Measurements from ENCODE around the gene GINM1. TPM values are rescaled to one million over a fixed set of nuclear protein-coding genes. Genes with fewer than 3 reads are reported as not detected.

GINM1 gene
- total RNA-seq, 4 donors from 2014 or later, result 37.3 to 49.0 (median 43.7) TPM

- 88 to 89% methylated on average over 5 of the region's 5 CpGs for WGBS, 2 donors
- intact Hi-C loops (cut with DNase I; ENCODE audit: low total_unique reads), result no loop called here
These were observed 14.7 kb downstream of the GINM1 start for GRCh38 chr6:149580880-149581279.

GRCh38 chr6:149581349-149581748 is 15.2 kb downstream of the GINM1 start:
- 97% methylated on average over 5 of the region's 5 CpGs for WGBS, 2 donors
- no peak for TF ChIP-seq POLR2A (IDR thresholded peaks at IDR 0.05)
- TF ChIP-seq CTCF (IDR thresholded peaks at IDR 0.05), result no peak
- H3K4me3 ChIP-seq (ENCODE audit: low read depth, poor library complexity, severe bottlenecking), result no peak overlapping the region
- intact Hi-C loops (cut with DNase I; ENCODE audit: low total_unique reads), result no loop called here
- DNase-seq (ENCODE audit: low spot score in 2 of 2), result no peak

More at GRCh38 chr6:149580880-149581279, 14.7 kb downstream of the GINM1 start:
- TF ChIP-seq CTCF (IDR thresholded peaks at IDR 0.05) (no peak), POLR2A (IDR thresholded peaks at IDR 0.05) (no peak)
- DNase-seq (ENCODE audit: low spot score in 2 of 2), result no peak
- H3K4me3 ChIP-seq (ENCODE audit: low read depth, poor library complexity, severe bottlenecking), result no peak overlapping the region

GRCh38 chr6:149586149-149586548 is 20.0 kb downstream of the GINM1 start:
- TF ChIP-seq POLR2A (IDR thresholded peaks at IDR 0.05), result no peak
- TF ChIP-seq CTCF (IDR thresholded peaks at IDR 0.05), result no peak
- H3K4me3 ChIP-seq (ENCODE audit: low read depth, poor library complexity, severe bottlenecking), result no peak overlapping the region
- DNase-seq (ENCODE audit: low spot score in 2 of 2), result no peak
- WGBS, 2 donors, result 92 to 94% methylated on average over 2 of the region's 2 CpGs
- intact Hi-C loops (cut with DNase I; ENCODE audit: low total_unique reads), result no loop called here

GRCh38 chr6:149592983-149593382 is 26.8 kb downstream of the GINM1 start:
- TF ChIP-seq CTCF (IDR thresholded peaks at IDR 0.05) (no peak), POLR2A (IDR thresholded peaks at IDR 0.05) (no peak)
- H3K4me3 ChIP-seq (ENCODE audit: low read depth, poor library complexity, severe bottlenecking), result no peak overlapping the region
- WGBS, 2 donors, result 96 to 98% methylated on average over 2 of the region's 2 CpGs

GRCh38 chr6:149593408-149593807 is 27.2 kb downstream of the GINM1 start:
- H3K4me3 ChIP-seq (ENCODE audit: low read depth, poor library complexity, severe bottlenecking), result no peak overlapping the region
- no peak for TF ChIP-seq POLR2A (IDR thresholded peaks at IDR 0.05)
- TF ChIP-seq CTCF (IDR thresholded peaks at IDR 0.05), result no peak
- no peak for DNase-seq (ENCODE audit: low spot score in 2 of 2)
- intact Hi-C loops (cut with DNase I; ENCODE audit: low total_unique reads), result no loop called here
- WGBS, 2 donors, result 93 to 100% methylated on average over 1 of the region's 1 CpG

More at GRCh38 chr6:149592983-149593382, 26.8 kb downstream of the GINM1 start:
- no peak for DNase-seq (ENCODE audit: low spot score in 2 of 2)
- intact Hi-C loops (cut with DNase I; ENCODE audit: low total_unique reads), result no loop called here

GRCh38 chr6:149600508-149600907 is 34.3 kb downstream of the GINM1 start:
- no peak overlapping the region for H3K4me3 ChIP-seq (ENCODE audit: low read depth, poor library complexity, severe bottlenecking)
- DNase-seq (ENCODE audit: low spot score in 2 of 2), result no peak
- intact Hi-C loops (cut with DNase I; ENCODE audit: low total_unique reads), result no loop called here
- TF ChIP-seq POLR2A (IDR thresholded peaks at IDR 0.05) (no peak), CTCF (IDR thresholded peaks at IDR 0.05) (no peak)
- 96 to 97% methylated on average over 4 of the region's 4 CpGs for WGBS, 2 donors

All from lower leg skin (tissue), 4 donors.